GM12878 (cell line): Measurements from ENCODE around the gene RTEL1. TPM values are rescaled to one million over a fixed set of nuclear protein-coding genes. Genes with fewer than 3 reads are reported as not detected.

Experiments used
- ATAC-seq: fragments of 200-7000 bp; cut with Tn5 transposase; 3 replicates; pipeline ENCODE4 v1.9.1; 2020; ENCODE audit warnings: mild to moderate bottlenecking, moderate library complexity
- BruUV-seq: library from RNA; stranded (reverse); fragments of 400-500 nt; replicated peaks from 2 replicates; lab custom pipeline; 2021; lab: Mats Ljungman, UMichigan
- CTCF ChIA-PET: fragments of 300-600 bp; sonication (Branson Sonifier 250); formaldehyde crosslinking; extraction: SDS; loops from one replicate; lab custom pipeline; 2021; ENCODE audit warnings: inconsistent platforms; lab: Yijun Ruan, JAX
- POLR2A ChIA-PET: fragments of 350-600 bp; formaldehyde crosslinking; extraction: SDS; loops from one replicate; lab custom pipeline; 2021; ENCODE audit warnings: inconsistent platforms; lab: Charles Lee
- RAD21 ChIA-PET: fragments of 300-600 bp; sonication (Branson Sonifier 250); formaldehyde crosslinking; loops from one replicate; lab custom pipeline; 2023; ENCODE audit warnings: antibody characterized with exemption; ENCODE audit not compliant: unreplicated experiment; lab: Charles Lee
- SMC1A ChIA-PET: fragments of 300-600 bp; sonication (Branson Sonifier 250); formaldehyde crosslinking; loops from one replicate; lab custom pipeline; 2023; ENCODE audit not compliant: unreplicated experiment, uncharacterized antibody; lab: Charles Lee
- DNase-seq: peaks from one replicate; pipeline ENCODE4 v3.0.0-alpha.2; 2011; ENCODE audit warnings: low read depth, low spot score
- FAIRE-seq: peaks from 3 replicates; lab custom pipeline; 2011; peaks lifted over from hg19 to GRCh38; lab: Jason Lieb, UNC
- H2AFZ ChIP-seq: 2 replicates; pipeline ENCODE4 v1.6.0; 2011; ENCODE audit warnings: low read depth, low read length, control low read depth; ENCODE audit not compliant: control insufficient read depth
- H3K27ac ChIP-seq: 2 replicates; pipeline ENCODE4 v1.5.1; 2011; ENCODE audit warnings: control low read depth; ENCODE audit not compliant: control insufficient read depth, insufficient read depth
- H3K27me3 ChIP-seq, 2 experiments: replicated peaks in 1 of 2; 2 replicates each; pipeline versions ENCODE4 v1.6.0 to v1.6.1; 2011; ENCODE audit warnings: low read length in 1 of 2; ENCODE audit not compliant: control insufficient read depth in 2 of 2, insufficient read depth in 2 of 2
- H3K36me3 ChIP-seq, 2 experiments: 2 replicates each; pipeline ENCODE4 v1.5.1; 2011; ENCODE audit warnings: low read length in 1 of 2; ENCODE audit not compliant: control insufficient read depth in 2 of 2, insufficient read depth in 2 of 2
- H3K4me1 ChIP-seq: 2 replicates; pipeline ENCODE4 v1.6.1; 2011; ENCODE audit warnings: mild to moderate bottlenecking, low read length, moderate library complexity, mixed read lengths; ENCODE audit not compliant: control insufficient read depth, insufficient read depth
- H3K4me2 ChIP-seq: 2 replicates; pipeline ENCODE4 v1.6.0; 2011; ENCODE audit warnings: control low read depth; ENCODE audit not compliant: control insufficient read depth, insufficient read depth
- H3K4me3 ChIP-seq: fragments of 200-600 bp; sonication (generic); 2 replicates; pipeline ENCODE4 v1.5.1; 2016
- H3K79me2 ChIP-seq: 2 replicates; pipeline ENCODE4 v1.6.0; 2011; ENCODE audit warnings: low read length; ENCODE audit not compliant: control insufficient read depth, insufficient read depth
- H3K9ac ChIP-seq: 2 replicates; pipeline ENCODE4 v1.8.0; 2011; ENCODE audit warnings: low read length, control low read depth, mixed read lengths; ENCODE audit not compliant: control insufficient read depth, insufficient read depth
- H3K9me3 ChIP-seq: replicated peaks from 3 replicates; pipeline ENCODE4 v1.5.1; 2011; ENCODE audit warnings: mild to moderate bottlenecking, low read length; ENCODE audit not compliant: control insufficient read depth, insufficient read depth
- H4K20me1 ChIP-seq: 2 replicates; pipeline ENCODE4 v1.6.0; 2011; ENCODE audit not compliant: control insufficient read depth, insufficient read depth
- CBFB ChIP-seq: IDR thresholded peaks from 2 replicates; pipeline ENCODE4 v1.6.1; 2016; ENCODE audit warnings: antibody characterized with exemption, low read depth
- EGR1 ChIP-seq, 2 experiments: IDR thresholded peaks; 1 replicate in 1 of 2; 2 replicates in 1 of 2; pipeline ENCODE4 v1.6.1; 2011 to 2012; ENCODE audit warnings: low read depth in 2 of 2, low read length in 2 of 2, borderline replicate concordance in 1 of 2, mild to moderate bottlenecking in 1 of 2, moderate library complexity in 1 of 2
- GATAD2B ChIP-seq: fragments of 450-650 bp; conservative IDR thresholded peaks from 2 replicates; pipeline ENCODE4 v1.6.1; 2017; ENCODE audit warnings: low read depth, mild to moderate bottlenecking, moderate library complexity
- IKZF1 ChIP-seq: fragments of 450-650 bp; conservative IDR thresholded peaks from 2 replicates; pipeline ENCODE4 v1.6.1; 2017; ENCODE audit warnings: antibody characterized with exemption, mild to moderate bottlenecking
- JUNB ChIP-seq: IDR thresholded peaks from 2 replicates; pipeline ENCODE4 v1.6.1; 2016; ENCODE audit warnings: antibody characterized with exemption, mild to moderate bottlenecking
- MAX ChIP-seq: IDR thresholded peaks from 2 replicates; pipeline ENCODE4 v1.6.1; 2012; ENCODE audit warnings: low read depth, low read length, improper control_type of control experiment
- REST ChIP-seq: IDR thresholded peaks from 2 replicates; pipeline ENCODE4 v1.6.1; 2012; ENCODE audit warnings: mild to moderate bottlenecking, low read depth, low read length
- ZBTB11 ChIP-seq: fragments of 450-650 bp; formaldehyde crosslinking; IDR thresholded peaks from 2 replicates; pipeline ENCODE4 v1.5.0; 2022; ENCODE audit warnings: mild to moderate bottlenecking, missing genetic modification characterization
- WGBS: methylation state at CpG from one replicate; pipeline ENCODE4 v1.1.6; 2016; ENCODE audit warnings: low lambda C conversion rate; ENCODE audit not compliant: insufficient replicate concordance, insufficient coverage; ENCODE audit errors: missing lambda C conversion rate; 5-methylcytosine and 5-hydroxymethylcytosine counted together
- in situ Hi-C: fragments of 300-500 bp; cut with MboI; formaldehyde crosslinking; loops from 9 replicates; pipeline ENCODE4 v1.14.3; 2018; ENCODE audit warnings: mixed read lengths
- intact Hi-C: fragments of 100-400 bp; cut with micrococcal nuclease; formaldehyde crosslinking; loops from one replicate; pipeline ENCODE4 v1.14.2; 2022; ENCODE audit not compliant: unreplicated experiment
- polyA plus RNA-seq, 11 experiments: library from polyadenylated mRNA; depleted of rRNA in 4 of 11; unstranded in 6 of 11; stranded (reverse) in 5 of 11; fragments of >200 nt; fragmentation: Nextera tagmentation in 4 of 11; fragmentation: Illumina TruSeq in 1 of 11; extraction: Ambion mirVana in 4 of 11; extraction: Trizol in 1 of 11; gene quantifications; 1 replicate in 1 of 11; 2 replicates in 10 of 11; pipeline versions ENCODE4 v1.2.1 to v1.2.3, GENCODE V29; 2011 to 2016; ENCODE audit warnings: inconsistent platforms in 2 of 11, missing spikeins in 2 of 11, low read depth in 1 of 11
- total RNA-seq, 4 experiments: library from RNA; depleted of rRNA in 3 of 4; stranded (reverse); fragments of >200 nt in 3 of 4; fragmentation: Illumina TruSeq in 1 of 4; extraction: Trizol in 1 of 4; gene quantifications; 2 replicates each; pipeline versions ENCODE4 v1.2.1 to v1.2.3, GENCODE V29; 2013 to 2021
- TF ChIP-seq, protein P1 (sequence below): IDR thresholded peaks from 2 replicates; pipeline ENCODE4 v1.6.1; 2012; ENCODE audit warnings: low read depth, low read length, improper control_type of control experiment
- TF ChIP-seq, protein P2 (sequence below): fragments of 450-650 bp; conservative IDR thresholded peaks from 2 replicates; pipeline ENCODE4 v1.6.1; 2017; ENCODE audit warnings: mild to moderate bottlenecking, moderate library complexity

The RTEL1 gene
- total and polyA plus RNA-seq, 10 of the 15 experiments (the other 5 are each of a cell fraction or from before 2014, with no cell fraction given): 0.40 to 37.2 (median 15.6) TPM; not detected in 1

DNA sequence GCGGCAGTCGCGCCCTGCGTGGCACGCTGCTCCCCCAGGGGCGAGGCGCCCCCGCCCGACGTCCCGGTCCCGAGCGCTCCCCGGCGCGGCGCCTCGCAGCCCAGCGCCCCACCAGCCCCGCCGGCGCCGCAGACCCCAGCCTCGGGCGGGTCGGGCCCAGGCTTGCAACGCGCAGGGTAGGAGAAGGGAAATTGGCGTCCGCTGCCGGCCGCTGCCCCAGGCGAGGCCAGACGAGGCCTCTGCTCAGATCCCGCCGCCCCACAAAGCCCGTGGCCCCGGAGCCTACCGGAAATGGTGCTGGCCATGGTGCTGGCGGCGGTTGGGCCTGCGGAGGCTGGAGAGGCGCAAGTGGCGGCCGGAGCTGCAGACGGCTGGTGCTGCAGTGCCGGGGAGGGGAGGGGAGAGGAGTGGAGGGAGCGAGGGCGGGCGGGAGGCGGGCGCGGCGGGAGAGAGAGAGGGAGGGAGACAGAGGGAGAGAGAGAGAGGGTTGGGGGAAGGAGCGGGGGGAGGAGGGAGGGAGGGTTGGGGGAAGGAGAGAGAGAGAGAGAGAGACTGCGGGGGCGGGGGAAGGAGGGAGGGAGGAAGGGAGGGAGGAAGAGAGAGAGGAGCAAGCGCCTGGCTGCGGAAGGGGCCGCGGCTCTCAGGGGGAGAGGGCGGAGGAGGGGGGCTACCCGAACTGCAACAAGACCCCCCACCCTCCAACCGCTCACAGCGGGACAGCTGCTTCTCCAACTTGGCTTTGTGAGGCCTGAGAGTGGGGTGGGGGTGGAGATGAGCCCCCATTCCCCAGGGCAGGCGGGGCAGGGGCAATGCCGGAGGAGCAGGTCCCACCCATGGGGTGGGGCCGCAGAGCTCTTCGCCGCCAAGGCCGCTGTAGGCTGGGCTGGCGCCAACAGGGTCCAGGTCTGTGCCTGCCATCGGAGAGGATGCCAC, 4.8 kb upstream of the RTEL1 start, which contains the start of gene STMN3:
Gene STMN3, minus strand, starts transcription at position 384 of the 933 bp plus-strand sequence. Its CDS starts 79 bp downstream, at position 305.
- H3K27me3 ChIP-seq: peaks cover 4 to 7% of the 10 kb centered on the region in 2 experiments; a peak in 3 of 4 replicates
- H3K27ac ChIP-seq: no peak within 1 kb of the TSS
- SMC1A ChIA-PET: no interaction called here
- in situ Hi-C loops: no loop called here
- BruUV-seq: no TSS peak
- H3K4me2 ChIP-seq: peak within 1 kb of the TSS; percentile 42; the same call in 1 of the 2 replicates
- no peaks in the 10 kb centered on the region for H4K20me1 ChIP-seq
- DNase-seq (no peak), FAIRE-seq (no peak), ATAC-seq (peak; percentile 67)
- H3K9me3 ChIP-seq: no peaks in the 10 kb centered on the region
- no peaks in the 10 kb centered on the region for H3K36me3 ChIP-seq
- POLR2A ChIA-PET: interaction anchor here (0.6 kb wide), 1 partner anchor 298 kb away, joined by 3 read pairs; no protein-coding TSS in a partner anchor
- WGBS: 9% methylated on average over 55 of the region's 73 CpGs
- no peak within 1 kb of the TSS for H3K9ac ChIP-seq
- intact Hi-C loops: no loop called here
- CTCF ChIA-PET: no interaction called here
- RAD21 ChIA-PET: no interaction called here
- no peak within 1 kb of the TSS for H2AFZ ChIP-seq
- H3K79me2 ChIP-seq: no peaks in the 10 kb centered on the region
- no peak within 1 kb of the TSS for H3K4me3 ChIP-seq
- no peaks in the 10 kb centered on the region for H3K4me1 ChIP-seq
- TF ChIP-seq, protein P1, sequence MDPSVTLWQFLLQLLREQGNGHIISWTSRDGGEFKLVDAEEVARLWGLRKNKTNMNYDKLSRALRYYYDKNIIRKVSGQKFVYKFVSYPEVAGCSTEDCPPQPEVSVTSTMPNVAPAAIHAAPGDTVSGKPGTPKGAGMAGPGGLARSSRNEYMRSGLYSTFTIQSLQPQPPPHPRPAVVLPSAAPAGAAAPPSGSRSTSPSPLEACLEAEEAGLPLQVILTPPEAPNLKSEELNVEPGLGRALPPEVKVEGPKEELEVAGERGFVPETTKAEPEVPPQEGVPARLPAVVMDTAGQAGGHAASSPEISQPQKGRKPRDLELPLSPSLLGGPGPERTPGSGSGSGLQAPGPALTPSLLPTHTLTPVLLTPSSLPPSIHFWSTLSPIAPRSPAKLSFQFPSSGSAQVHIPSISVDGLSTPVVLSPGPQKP: peak; percentile 80
- TF ChIP-seq JUNB (no peak), EGR1 (IDR thresholded peaks at IDR 0.05; ENCODE audit: borderline replicate concordance in 1 of 2, low read depth in 2 of 2, low read length in 2 of 2) (peak in 1 of 2 experiments; percentile 79; a peak in 1 of 3 replicates), REST (peak; percentile 99), CBFB (no peak), IKZF1 (peak; percentile 38; the same call in 1 of the 2 replicates), MAX (peak; percentile 29; the same call in 1 of the 2 replicates), GATAD2B (0 out of 2 replicates have a peak, but pooled peaks have one; percentile 49), ZBTB11 (CRISPR knock-in tag) (no peak)
- TF ChIP-seq, protein P2, sequence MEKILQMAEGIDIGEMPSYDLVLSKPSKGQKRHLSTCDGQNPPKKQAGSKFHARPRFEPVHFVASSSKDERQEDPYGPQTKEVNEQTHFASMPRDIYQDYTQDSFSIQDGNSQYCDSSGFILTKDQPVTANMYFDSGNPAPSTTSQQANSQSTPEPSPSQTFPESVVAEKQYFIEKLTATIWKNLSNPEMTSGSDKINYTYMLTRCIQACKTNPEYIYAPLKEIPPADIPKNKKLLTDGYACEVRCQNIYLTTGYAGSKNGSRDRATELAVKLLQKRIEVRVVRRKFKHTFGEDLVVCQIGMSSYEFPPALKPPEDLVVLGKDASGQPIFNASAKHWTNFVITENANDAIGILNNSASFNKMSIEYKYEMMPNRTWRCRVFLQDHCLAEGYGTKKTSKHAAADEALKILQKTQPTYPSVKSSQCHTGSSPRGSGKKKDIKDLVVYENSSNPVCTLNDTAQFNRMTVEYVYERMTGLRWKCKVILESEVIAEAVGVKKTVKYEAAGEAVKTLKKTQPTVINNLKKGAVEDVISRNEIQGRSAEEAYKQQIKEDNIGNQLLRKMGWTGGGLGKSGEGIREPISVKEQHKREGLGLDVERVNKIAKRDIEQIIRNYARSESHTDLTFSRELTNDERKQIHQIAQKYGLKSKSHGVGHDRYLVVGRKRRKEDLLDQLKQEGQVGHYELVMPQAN: peak; percentile 63
